SJSA1 (cell line): ENCODE data around the gene CLN6. TPM values are rescaled to one million over a fixed set of nuclear protein-coding genes. Genes with fewer than 3 reads are reported as not detected.

Experiments used
- DNase-seq, 2 experiments: peaks; one replicate each; pipeline ENCODE4 v3.0.0-alpha.2; 2015 to 2020; ENCODE audit warnings: low spot score in 2 of 2, low read depth in 1 of 2
- H3K27ac ChIP-seq: fragments of 250-450 bp; sonication (Bioruptor Pico); 2 replicates; pipeline ENCODE4 v1.5.1; 2020; ENCODE audit warnings: mild to moderate bottlenecking, moderate library complexity
- H3K27me3 ChIP-seq: fragments of 250-450 bp; sonication (Bioruptor Pico); replicated peaks from 2 replicates; pipeline ENCODE4 v1.5.1; 2020; ENCODE audit warnings: mild to moderate bottlenecking, moderate library complexity
- H3K36me3 ChIP-seq: fragments of 250-450 bp; sonication (Bioruptor Pico); 2 replicates; pipeline ENCODE4 v1.5.1; 2020; ENCODE audit warnings: mild to moderate bottlenecking
- H3K4me1 ChIP-seq: fragments of 250-450 bp; sonication (Bioruptor Pico); replicated peaks from 2 replicates; pipeline ENCODE4 v1.6.1; 2021; ENCODE audit warnings: mild to moderate bottlenecking
- H3K4me3 ChIP-seq: fragments of 250-450 bp; sonication (Bioruptor Pico); 2 replicates; pipeline ENCODE4 v1.5.1; 2020; ENCODE audit warnings: mild to moderate bottlenecking
- H3K9me3 ChIP-seq: fragments of 250-450 bp; sonication (Bioruptor Pico); replicated peaks from 2 replicates; pipeline ENCODE4 v1.5.1; 2020; ENCODE audit warnings: mild to moderate bottlenecking
- total RNA-seq: library from RNA; depleted of rRNA; stranded (reverse); fragments of >200 nt; shearing (Covaris generic); gene quantifications from 2 replicates; pipeline ENCODE4 v1.2.3, GENCODE V29; 2014

Gene CLN6
- total RNA-seq, 1 experiment from 2014 or later = 30.3 TPM

GRCh38 chr15:68265081-68265480, 35.6 kb upstream of the CLN6 start:
- Histone ChIP-seq H3K36me3 (no peaks in the 10 kb centered on the region), H3K27me3 (peaks cover 16% of the 10 kb centered on the region), H3K4me3 (no peak overlapping the region), H3K4me1 (no peaks in the 10 kb centered on the region), H3K27ac (no peak overlapping the region), H3K9me3 (no peaks in the 10 kb centered on the region)
- no peak for DNase-seq

DNA sequence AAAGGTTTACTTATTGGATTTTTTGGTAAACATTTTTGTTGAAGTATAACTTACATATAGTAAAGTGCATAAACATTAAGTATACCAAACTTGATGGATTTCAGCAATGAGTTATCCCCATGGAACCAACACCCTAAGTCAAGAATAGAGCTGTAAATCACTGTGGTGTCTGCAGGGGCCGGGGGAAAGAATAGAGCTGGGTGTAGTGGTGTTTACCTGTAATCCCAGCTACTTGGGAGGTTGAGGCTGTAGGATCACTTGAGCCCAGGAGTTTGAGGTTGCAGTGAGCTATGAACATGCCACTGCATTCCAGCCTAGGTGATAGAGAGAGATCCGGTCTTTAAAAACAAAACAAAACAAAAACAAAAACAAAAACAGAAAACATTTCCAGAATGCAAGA, 34.8 kb upstream of the CLN6 start:
- Histone ChIP-seq H3K27ac (no peak overlapping the region), H3K36me3 (no peaks in the 10 kb centered on the region), H3K9me3 (no peaks in the 10 kb centered on the region), H3K27me3 (peaks cover 16% of the 10 kb centered on the region), H3K4me3 (no peak overlapping the region), H3K4me1 (no peaks in the 10 kb centered on the region)
- DNase-seq = no peak

DNA sequence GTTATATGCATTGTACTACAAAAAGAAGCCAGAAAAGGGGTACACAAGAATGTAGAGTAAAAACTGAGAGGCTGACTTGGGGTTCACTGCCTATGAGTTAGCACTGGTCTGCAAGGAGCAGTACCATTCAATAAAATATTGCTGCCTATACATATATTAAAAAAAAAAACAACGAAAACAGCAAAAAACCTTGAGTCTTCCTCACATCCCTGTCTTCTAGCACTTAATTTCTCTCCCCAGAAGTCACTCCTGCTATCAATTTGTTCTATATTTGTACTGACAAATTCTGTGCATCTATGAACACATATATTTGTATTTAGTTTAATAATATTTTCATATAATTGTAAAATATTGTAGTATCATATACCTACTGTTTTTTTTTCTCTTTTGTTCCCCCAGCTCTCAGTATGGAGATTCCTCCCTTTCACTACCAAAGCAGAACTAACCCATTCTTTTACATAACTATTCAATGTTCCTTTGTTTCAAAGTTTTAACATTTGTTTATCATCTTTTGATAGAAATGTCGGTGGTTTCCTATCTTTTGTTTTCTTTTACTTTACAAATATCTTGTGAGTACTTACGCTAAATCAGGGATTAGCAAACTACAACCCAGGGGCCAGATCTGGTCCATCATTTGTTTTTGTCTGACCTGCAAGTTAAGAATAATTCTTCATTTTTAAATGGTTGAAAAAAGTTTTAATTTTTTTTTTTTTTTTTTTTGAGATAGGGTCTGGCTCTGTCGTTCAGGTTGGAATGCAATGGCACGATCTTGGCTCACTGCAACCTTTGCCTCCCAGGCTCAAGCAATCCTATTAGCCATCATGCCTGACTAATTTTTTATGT, 33.2 kb upstream of the CLN6 start:
- Histone ChIP-seq H3K4me3 (no peak overlapping the region), H3K36me3 (no peaks in the 10 kb centered on the region), H3K4me1 (no peaks in the 10 kb centered on the region), H3K9me3 (no peaks in the 10 kb centered on the region), H3K27me3 (peaks cover 16% of the 10 kb centered on the region), H3K27ac (no peak overlapping the region)
- no peak for DNase-seq

GRCh38 chr15:68261980-68262379, 32.5 kb upstream of the CLN6 start:
- Histone ChIP-seq H3K36me3 (no peaks in the 10 kb centered on the region), H3K27ac (no peak overlapping the region), H3K9me3 (no peaks in the 10 kb centered on the region), H3K27me3 (peaks cover 16% of the 10 kb centered on the region), H3K4me3 (no peak overlapping the region), H3K4me1 (no peaks in the 10 kb centered on the region)
- DNase-seq = no peak

- no peaks in the 10 kb centered on the region for H3K9me3 ChIP-seq
- H3K27me3 ChIP-seq = peaks cover 15% of the 10 kb centered on the region
- no peak for DNase-seq
- no peak overlapping the region for H3K27ac ChIP-seq
- H3K4me3 ChIP-seq = no peak overlapping the region
- no peaks in the 10 kb centered on the region for H3K36me3 ChIP-seq
- no peaks in the 10 kb centered on the region for H3K4me1 ChIP-seq
These were observed 31.7 kb upstream of the CLN6 start for GRCh38 chr15:68261241-68261640.

DNA sequence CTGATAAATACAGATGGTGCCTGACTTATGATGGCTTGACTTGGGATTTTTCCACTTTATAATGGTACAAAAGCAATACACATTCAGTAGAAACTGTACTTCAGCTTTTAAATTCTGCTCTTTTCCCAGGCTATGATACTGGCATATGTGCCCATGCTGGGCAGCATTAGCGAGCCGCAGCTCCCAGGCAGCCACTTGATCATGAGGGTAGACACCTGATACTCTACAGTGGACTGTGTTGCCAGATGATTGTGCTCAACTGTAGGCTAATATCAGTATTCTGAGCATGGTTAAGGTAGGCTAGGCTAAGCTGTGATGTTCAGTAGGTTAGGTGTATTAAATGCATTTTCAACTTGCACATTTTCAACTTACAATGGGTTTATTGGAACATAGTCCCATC, 30.4 kb upstream of the CLN6 start:
- DNase-seq = no peak
- H3K4me3 ChIP-seq = no peak overlapping the region
- H3K36me3 ChIP-seq = no peaks in the 10 kb centered on the region
- H3K27me3 ChIP-seq = peaks cover 11% of the 10 kb centered on the region
- no peaks in the 10 kb centered on the region for H3K9me3 ChIP-seq
- no peak overlapping the region for H3K27ac ChIP-seq
- H3K4me1 ChIP-seq = no peaks in the 10 kb centered on the region

DNA sequence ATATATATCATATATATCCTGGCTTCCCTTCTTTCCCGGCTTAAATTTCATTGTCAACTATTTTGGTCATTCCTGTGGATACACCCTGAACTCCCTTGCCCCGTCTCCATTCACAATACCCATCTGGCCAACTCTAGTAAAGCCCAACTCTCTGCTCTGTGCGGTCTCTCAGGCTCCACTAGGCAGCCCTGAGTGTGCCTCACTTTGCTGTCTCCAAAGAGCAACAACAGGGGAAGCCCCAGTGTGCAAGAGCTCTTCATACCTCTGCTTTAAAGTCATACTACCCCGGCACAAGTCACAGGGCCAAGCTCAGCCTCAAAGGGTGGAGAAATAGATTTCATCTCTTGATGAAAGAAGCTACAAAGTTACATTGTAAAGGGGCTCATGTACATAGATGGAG, 29.2 kb upstream of the CLN6 start:
- no peaks in the 10 kb centered on the region for H3K4me1 ChIP-seq
- H3K27ac ChIP-seq = no peak overlapping the region
- DNase-seq = no peak
- H3K27me3 ChIP-seq = peaks cover 3% of the 10 kb centered on the region; the same call in 1 of the 2 replicates
- no peak overlapping the region for H3K4me3 ChIP-seq
- no peaks in the 10 kb centered on the region for H3K9me3 ChIP-seq
- H3K36me3 ChIP-seq = no peaks in the 10 kb centered on the region

DNA sequence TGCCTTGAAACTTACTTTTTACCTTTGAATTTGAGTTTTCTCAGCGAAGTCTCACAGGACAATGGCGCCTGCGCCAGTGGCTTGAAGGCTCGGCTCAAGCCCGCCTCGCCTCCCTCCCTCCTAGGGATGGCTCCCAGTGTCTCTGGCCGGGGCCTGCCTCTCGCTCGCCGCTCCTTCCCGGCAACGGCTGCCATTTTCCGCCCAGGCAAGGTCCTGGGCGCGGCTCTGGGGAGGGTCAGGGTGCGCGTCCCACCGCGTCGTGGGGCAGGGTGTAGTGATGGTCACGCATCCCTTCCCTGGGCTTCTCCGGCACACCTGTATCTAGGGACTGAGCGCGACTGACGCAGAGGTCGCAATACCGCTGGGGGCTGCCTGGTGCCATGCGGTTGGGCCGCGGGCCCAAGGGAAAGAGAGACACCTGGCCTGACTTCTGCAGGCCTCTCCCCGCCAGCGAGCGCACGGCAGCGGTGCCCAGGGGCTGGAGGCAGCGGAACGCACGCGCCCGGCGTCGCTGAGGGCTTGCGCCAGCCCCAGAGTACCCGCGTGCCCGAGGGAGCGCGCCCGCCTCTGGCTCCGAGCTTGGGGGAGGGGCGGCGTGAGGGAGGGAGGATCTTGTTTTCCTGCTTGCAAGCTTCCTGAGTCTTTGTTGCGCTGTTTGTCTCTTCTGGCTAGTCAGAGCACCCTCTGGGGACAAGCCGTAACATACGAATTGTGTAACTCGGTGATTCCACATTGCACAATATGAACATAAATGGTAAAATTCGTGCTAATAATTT, 27.3 kb upstream of the CLN6 start:
- Histone ChIP-seq H3K4me1 (no peaks in the 10 kb centered on the region), H3K27ac (no peak overlapping the region), H3K4me3 (no peak overlapping the region), H3K27me3 (no peaks in the 10 kb centered on the region), H3K36me3 (no peaks in the 10 kb centered on the region), H3K9me3 (no peaks in the 10 kb centered on the region)
- no peak for DNase-seq

- Histone ChIP-seq H3K36me3 (no peaks in the 10 kb centered on the region), H3K4me3 (no peak overlapping the region), H3K4me1 (no peaks in the 10 kb centered on the region), H3K27ac (no peak overlapping the region), H3K9me3 (no peaks in the 10 kb centered on the region), H3K27me3 (no peaks in the 10 kb centered on the region)
- DNase-seq = peak in 1 of 2 experiments; percentile 53
These were observed 23.5 kb upstream of the CLN6 start for GRCh38 chr15:68252925-68253534.

DNA sequence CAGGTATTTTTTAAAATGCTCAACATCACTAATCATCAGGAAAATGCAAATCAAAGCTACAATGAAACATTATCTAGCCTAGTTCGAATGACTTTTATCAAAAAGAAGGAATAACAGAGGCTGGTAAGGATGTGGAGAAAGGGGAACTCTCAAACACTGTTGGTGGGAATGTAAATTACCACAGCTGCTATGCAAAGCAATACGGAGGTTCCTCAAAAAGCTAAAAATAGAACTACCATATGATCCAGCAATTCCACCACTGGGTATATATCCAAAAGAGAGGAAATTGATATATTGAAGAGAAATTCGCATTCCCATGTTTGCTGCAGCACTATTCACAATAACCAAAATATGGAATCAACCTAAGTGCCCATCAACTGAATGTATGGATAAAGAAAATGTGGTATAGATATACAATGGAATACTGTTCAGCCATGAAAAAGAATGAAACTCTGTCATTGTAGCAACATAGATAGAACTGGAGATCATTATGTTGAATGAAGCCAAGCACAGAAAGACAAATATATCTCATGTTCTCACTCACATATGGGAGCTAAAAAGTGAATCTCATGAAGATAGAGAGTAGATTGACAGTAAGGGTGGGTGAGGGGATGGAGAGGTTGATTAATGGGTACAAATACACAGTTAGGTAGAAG, 19.7 kb upstream of the CLN6 start:
- Histone ChIP-seq H3K4me3 (no peak overlapping the region), H3K27me3 (no peaks in the 10 kb centered on the region), H3K4me1 (no peaks in the 10 kb centered on the region)

DNA sequence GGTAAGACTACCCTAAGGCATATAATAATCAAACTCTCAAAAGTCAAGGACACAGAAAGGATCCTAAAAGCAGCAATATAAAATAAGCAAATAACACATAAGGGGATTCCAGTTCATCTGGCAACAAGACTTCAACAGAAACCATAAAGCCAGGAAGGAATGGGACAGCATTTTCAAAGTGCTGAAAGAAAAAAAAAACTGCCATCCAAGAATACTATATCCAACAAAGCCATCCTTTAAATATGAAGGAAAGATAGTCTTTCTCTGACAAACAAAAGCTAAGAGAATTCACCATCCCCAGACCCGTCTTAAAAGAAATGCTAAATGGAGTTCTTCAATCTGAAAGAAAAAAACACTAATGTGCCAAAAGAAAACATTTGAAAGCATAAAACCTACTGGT, 14.7 kb upstream of the CLN6 start:
- no peaks in the 10 kb centered on the region for H3K36me3 ChIP-seq
- H3K4me1 ChIP-seq = 0 out of 2 replicates have a peak, but pooled peaks cover 3% of the 10 kb centered on the region
- H3K4me3 ChIP-seq = no peak overlapping the region
- no peak overlapping the region for H3K27ac ChIP-seq
- no peaks in the 10 kb centered on the region for H3K27me3 ChIP-seq
- DNase-seq = no peak
- no peaks in the 10 kb centered on the region for H3K9me3 ChIP-seq

More for the DNA sequence above, 19.7 kb upstream of the CLN6 start:
- DNase-seq = no peak
- Histone ChIP-seq H3K36me3 (no peaks in the 10 kb centered on the region), H3K9me3 (no peaks in the 10 kb centered on the region), H3K27ac (no peak overlapping the region)

GRCh38 chr15:68241088-68241935, 11.8 kb upstream of the CLN6 start:
- Histone ChIP-seq H3K4me3 (no peak overlapping the region), H3K36me3 (no peaks in the 10 kb centered on the region), H3K4me1 (0 out of 2 replicates have a peak, but pooled peaks cover 3% of the 10 kb centered on the region), H3K27ac (no peak overlapping the region), H3K27me3 (no peaks in the 10 kb centered on the region), H3K9me3 (no peaks in the 10 kb centered on the region)
- no peak for DNase-seq

DNA sequence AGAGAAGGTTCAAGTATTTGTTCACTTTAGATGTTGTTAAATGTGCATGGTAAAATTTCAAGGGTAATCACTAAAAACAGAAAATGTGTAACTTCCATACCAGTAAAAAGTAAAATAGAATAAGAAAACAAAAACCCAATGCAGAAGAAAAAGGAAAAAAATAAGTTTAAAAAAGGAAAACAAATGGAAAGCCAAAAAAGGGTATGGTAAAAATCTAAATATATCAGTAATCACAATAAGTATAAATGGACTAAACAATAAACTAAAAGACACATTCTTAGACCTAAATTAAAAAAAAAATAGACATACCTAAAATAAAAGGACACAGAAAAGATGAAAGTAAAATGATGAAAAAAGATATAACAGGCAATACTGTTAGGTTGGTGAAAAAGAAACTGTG, 9.5 kb upstream of the CLN6 start:
- H3K9me3 ChIP-seq = no peaks in the 10 kb centered on the region
- peaks cover 10% of the 10 kb centered on the region for H3K4me1 ChIP-seq
- no peaks in the 10 kb centered on the region for H3K36me3 ChIP-seq
- H3K27ac ChIP-seq = no peak overlapping the region
- no peak overlapping the region for H3K4me3 ChIP-seq
- H3K27me3 ChIP-seq = no peaks in the 10 kb centered on the region
- DNase-seq = no peak
